HCT116 (cell line): ENCODE results near the gene RDH14.

Experiments used
- CEBPB ChIP-seq: IDR thresholded peaks from 2 replicates; pipeline ENCODE4 v1.6.1; 2012; ENCODE audit warnings: low read depth
- EZH2 ChIP-seq: fragments of 200-600 bp; sonication (generic); IDR thresholded peaks from 2 replicates; pipeline ENCODE4 v1.6.1; 2017; ENCODE audit warnings: antibody characterized with exemption, mixed run types
- FOSL1 ChIP-seq: IDR thresholded peaks from 2 replicates; pipeline ENCODE4 v1.6.1; 2012; ENCODE audit warnings: low read depth
- POLR2A ChIP-seq: IDR thresholded peaks from 2 replicates; pipeline ENCODE4 v1.7.0; 2011; ENCODE audit warnings: borderline replicate concordance; ENCODE audit not compliant: insufficient read depth, insufficient read length; ENCODE audit errors: extremely low read depth
- RAD21 ChIP-seq: IDR thresholded peaks from 2 replicates; pipeline ENCODE4 v1.6.1; 2012; ENCODE audit warnings: low read depth, mild to moderate bottlenecking
- ZFX ChIP-seq: fragments of 450-650 bp; IDR thresholded peaks from 2 replicates; pipeline ENCODE4 v1.6.1; 2017
- ZNF274 ChIP-seq: fragments of 200-500 bp; sonication (Bioruptor generic); IDR thresholded peaks from 2 replicates; pipeline ENCODE4 v1.6.1; 2014; ENCODE audit warnings: mild to moderate bottlenecking, low read depth, low read length, inconsistent platforms
- TF ChIP-seq, protein P1 (sequence below), 3 experiments: fragments of 200-600 bp in 1 of 3; sonication (generic) in 1 of 3; IDR thresholded peaks in 2 of 3; conservative IDR thresholded peaks in 1 of 3; 2 replicates each; pipeline ENCODE4 v1.5.1; 2012 to 2017; ENCODE audit warnings: low read depth in 2 of 3, low read length in 2 of 3, antibody characterized with exemption in 1 of 3, borderline replicate concordance in 1 of 3, control low read depth in 1 of 3, mild to moderate bottlenecking in 1 of 3, mixed read lengths in 1 of 3, mixed run types in 1 of 3, moderate library complexity in 1 of 3; ENCODE audit not compliant: insufficient read depth in 1 of 3
- TF ChIP-seq, protein P2 (sequence below): IDR thresholded peaks from 2 replicates; pipeline ENCODE4 v1.6.1; 2011; ENCODE audit warnings: mild to moderate bottlenecking, low read length, moderate library complexity; ENCODE audit not compliant: insufficient replicate concordance; ENCODE audit errors: extremely low read depth

DNA sequence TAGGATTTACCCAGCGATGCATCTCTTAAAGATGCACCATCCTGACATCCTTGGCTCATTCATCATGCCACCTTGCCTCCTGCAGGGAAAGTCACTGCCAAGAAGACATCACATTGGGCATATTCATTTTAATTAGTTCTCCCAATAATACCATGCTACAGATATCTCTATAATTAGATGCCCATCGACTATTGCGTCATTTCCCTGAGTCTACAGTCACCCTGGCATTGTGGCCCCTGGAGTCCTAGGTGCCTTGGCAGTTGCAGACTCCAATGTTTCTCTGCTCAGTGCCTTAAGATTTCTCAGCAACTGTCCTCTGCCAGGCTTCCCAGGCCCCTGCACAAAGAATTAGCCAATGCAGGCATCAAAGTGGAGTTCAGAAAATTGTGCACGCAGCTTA, 32.6 kb downstream of the RDH14 start:
- TF ChIP-seq, protein P1, sequence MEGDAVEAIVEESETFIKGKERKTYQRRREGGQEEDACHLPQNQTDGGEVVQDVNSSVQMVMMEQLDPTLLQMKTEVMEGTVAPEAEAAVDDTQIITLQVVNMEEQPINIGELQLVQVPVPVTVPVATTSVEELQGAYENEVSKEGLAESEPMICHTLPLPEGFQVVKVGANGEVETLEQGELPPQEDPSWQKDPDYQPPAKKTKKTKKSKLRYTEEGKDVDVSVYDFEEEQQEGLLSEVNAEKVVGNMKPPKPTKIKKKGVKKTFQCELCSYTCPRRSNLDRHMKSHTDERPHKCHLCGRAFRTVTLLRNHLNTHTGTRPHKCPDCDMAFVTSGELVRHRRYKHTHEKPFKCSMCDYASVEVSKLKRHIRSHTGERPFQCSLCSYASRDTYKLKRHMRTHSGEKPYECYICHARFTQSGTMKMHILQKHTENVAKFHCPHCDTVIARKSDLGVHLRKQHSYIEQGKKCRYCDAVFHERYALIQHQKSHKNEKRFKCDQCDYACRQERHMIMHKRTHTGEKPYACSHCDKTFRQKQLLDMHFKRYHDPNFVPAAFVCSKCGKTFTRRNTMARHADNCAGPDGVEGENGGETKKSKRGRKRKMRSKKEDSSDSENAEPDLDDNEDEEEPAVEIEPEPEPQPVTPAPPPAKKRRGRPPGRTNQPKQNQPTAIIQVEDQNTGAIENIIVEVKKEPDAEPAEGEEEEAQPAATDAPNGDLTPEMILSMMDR (IDR thresholded peaks at IDR 0.05 in 2 of 3, conservative IDR thresholded peaks at IDR 0.05 in 1 of 3; ENCODE audit: borderline replicate concordance in 1 of 3, insufficient read depth in 1 of 3, low read depth in 2 of 3, low read length in 2 of 3) = no peak
- TF ChIP-seq POLR2A (no peak), EZH2 (no peak), ZFX (no peak), CEBPB (no peak), RAD21 (no peak), ZNF274 (no peak), FOSL1 (no peak)
- TF ChIP-seq, protein P2, sequence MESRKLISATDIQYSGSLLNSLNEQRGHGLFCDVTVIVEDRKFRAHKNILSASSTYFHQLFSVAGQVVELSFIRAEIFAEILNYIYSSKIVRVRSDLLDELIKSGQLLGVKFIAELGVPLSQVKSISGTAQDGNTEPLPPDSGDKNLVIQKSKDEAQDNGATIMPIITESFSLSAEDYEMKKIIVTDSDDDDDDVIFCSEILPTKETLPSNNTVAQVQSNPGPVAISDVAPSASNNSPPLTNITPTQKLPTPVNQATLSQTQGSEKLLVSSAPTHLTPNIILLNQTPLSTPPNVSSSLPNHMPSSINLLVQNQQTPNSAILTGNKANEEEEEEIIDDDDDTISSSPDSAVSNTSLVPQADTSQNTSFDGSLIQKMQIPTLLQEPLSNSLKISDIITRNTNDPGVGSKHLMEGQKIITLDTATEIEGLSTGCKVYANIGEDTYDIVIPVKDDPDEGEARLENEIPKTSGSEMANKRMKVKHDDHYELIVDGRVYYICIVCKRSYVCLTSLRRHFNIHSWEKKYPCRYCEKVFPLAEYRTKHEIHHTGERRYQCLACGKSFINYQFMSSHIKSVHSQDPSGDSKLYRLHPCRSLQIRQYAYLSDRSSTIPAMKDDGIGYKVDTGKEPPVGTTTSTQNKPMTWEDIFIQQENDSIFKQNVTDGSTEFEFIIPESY = no peak
